Lower leg skin (tissue), 3 donors: ENCODE measurements around the gene DMRTA1.

ENCODE experiments used
- POLR2A ChIP-seq, 2 donors: fragments of 450-650 bp; IDR thresholded peaks; one replicate each; pipeline ENCODE4 v1.6.1; 2016 to 2017; ENCODE audit warnings: antibody characterized with exemption in 2 of 2, mild to moderate bottlenecking in 1 of 2, moderate library complexity in 1 of 2
- TF ChIP-seq, protein P1 (sequence below), 3 donors: fragments of 450-650 bp; IDR thresholded peaks; one replicate each; pipeline ENCODE4 v1.5.1; 2016; ENCODE audit warnings: antibody characterized with exemption in 3 of 3, mild to moderate bottlenecking in 3 of 3, moderate library complexity in 2 of 3

DNA sequence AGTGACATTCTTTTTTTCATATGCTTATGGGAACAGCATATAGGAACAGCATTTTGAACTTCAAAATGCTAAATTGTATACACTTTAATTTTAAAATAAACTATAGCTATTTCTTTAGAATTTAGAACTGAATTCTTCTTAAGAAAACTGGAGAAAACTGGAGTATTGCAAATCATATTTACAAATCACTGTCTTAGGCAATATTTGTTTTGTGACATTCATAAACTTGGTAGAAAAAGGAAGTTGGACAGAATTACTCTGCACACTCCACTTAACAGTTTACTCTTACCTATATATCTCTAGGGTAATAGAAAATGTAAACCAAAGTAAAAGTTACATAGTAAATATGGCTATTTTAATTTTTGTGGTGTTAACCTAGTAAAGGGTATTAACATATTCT lies 3.1 kb downstream of the DMRTA1 start:
- TF ChIP-seq, protein P1, sequence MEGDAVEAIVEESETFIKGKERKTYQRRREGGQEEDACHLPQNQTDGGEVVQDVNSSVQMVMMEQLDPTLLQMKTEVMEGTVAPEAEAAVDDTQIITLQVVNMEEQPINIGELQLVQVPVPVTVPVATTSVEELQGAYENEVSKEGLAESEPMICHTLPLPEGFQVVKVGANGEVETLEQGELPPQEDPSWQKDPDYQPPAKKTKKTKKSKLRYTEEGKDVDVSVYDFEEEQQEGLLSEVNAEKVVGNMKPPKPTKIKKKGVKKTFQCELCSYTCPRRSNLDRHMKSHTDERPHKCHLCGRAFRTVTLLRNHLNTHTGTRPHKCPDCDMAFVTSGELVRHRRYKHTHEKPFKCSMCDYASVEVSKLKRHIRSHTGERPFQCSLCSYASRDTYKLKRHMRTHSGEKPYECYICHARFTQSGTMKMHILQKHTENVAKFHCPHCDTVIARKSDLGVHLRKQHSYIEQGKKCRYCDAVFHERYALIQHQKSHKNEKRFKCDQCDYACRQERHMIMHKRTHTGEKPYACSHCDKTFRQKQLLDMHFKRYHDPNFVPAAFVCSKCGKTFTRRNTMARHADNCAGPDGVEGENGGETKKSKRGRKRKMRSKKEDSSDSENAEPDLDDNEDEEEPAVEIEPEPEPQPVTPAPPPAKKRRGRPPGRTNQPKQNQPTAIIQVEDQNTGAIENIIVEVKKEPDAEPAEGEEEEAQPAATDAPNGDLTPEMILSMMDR (IDR thresholded peaks at IDR 0.05), result no peak
- no peak for TF ChIP-seq POLR2A (IDR thresholded peaks at IDR 0.05)
